ENCODE data around the gene SLC25A26.

The SLC25A26 gene

GRCh38 chr3:66371432-66371831 is 150.6 kb downstream of the SLC25A26 start:
- no peak for DNase-seq (ENCODE audit: low read depth in 3 of 3)

GRCh38 chr3:66372681-66373350 is 152.0 kb downstream of the SLC25A26 start:
- no peak for DNase-seq (ENCODE audit: low read depth in 3 of 3)

GRCh38 chr3:66376568-66376967 is 155.8 kb downstream of the SLC25A26 start:
- no peak for DNase-seq (ENCODE audit: low read depth in 3 of 3)

DNA sequence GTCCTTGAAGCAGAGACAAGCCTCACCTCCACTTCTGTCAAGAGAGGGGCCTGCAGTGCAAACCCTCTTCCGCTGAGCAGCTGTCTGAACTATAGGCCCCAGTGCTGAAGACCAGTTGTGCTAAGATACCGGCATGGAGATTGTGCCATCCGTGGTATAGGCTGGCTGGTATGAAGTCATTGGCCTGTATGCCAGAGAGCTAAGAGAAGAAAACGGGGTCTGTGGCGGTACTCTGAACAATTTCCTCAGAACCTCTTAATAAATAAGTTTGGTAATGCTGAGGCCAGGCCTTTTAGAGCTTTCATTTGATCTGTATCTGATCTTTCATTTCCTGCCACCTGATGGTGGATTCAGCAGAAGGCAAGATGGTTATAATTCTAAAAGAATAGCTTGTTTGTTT is 157.0 kb downstream of the SLC25A26 start:
- DNase-seq (ENCODE audit: low read depth in 3 of 3): no peak

- peak in 1 of 3 donors; percentile 30 for DNase-seq (ENCODE audit: low read depth in 3 of 3)
These were observed 157.5 kb downstream of the SLC25A26 start for GRCh38 chr3:66378256-66378655.

DNA sequence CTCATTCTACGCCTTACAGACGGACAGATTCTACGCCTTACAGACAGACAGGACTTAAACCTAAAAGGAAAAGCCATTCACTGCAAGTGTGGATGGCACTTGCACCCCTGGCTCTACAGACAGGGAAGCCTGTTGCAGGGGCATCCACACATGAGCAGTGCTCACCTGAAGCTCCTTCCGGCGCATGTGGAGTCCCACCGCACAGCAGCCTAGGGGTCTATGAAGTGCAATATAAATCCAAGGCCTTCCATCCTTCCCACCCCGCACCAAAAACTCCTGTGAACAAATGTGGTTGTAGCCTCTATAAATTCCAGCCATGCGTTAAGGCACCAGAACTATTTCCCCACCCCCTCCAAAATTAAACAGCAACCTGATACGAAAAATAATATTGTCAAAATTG is 158.8 kb downstream of the SLC25A26 start:
- DNase-seq (ENCODE audit: low read depth in 3 of 3): no peak

GRCh38 chr3:66380200-66380932 is 159.6 kb downstream of the SLC25A26 start:
- no peak for DNase-seq (ENCODE audit: low read depth in 3 of 3)

GRCh38 chr3:66381626-66382025 is 160.8 kb downstream of the SLC25A26 start:
- DNase-seq (ENCODE audit: low read depth in 3 of 3): no peak

DNA sequence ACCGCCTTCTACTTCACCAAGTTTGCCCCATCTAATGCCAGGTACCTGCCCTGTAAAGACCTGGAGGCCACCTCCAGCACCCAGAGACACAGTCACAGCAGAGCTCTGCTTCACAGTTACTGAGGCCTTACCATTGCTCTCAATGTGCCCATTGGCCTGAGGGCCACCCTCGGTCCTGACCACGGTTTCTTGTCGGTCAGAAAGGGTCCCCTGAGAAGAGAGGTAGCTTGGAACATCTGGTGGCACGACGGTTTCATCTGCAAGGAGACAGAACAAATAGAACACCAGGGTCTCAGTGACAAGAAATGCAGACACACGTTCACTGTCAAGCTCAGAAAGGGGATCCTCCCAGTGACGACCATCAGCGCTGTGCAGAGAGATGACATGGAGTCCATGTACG is 161.3 kb downstream of the SLC25A26 start:
- DNase-seq (ENCODE audit: low read depth in 3 of 3): no peak

DNA sequence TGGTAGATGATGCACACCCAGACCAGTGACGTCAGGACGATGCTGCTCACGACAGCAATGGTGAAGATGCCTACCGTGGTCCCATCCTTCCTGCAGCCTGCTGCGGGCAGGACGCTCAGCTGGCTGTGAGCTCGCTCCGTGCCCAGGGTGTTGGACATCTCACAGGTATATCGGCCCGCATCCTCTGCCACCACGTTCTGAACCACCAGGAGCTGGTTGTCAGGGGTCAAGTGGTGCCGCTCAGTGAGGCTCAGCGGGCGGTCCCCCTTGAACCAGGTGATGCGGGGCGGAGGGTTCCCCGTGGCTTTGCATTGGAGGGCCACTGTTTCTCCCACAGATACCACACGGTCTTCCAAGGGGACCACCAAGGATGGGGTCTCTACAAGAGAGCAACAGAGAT is 162.2 kb downstream of the SLC25A26 start:
- DNase-seq (ENCODE audit: low read depth in 3 of 3): no peak

- no peak for DNase-seq (ENCODE audit: low read depth in 3 of 3)
These were observed 163.4 kb downstream of the SLC25A26 start for GRCh38 chr3:66383998-66384745.

DNA sequence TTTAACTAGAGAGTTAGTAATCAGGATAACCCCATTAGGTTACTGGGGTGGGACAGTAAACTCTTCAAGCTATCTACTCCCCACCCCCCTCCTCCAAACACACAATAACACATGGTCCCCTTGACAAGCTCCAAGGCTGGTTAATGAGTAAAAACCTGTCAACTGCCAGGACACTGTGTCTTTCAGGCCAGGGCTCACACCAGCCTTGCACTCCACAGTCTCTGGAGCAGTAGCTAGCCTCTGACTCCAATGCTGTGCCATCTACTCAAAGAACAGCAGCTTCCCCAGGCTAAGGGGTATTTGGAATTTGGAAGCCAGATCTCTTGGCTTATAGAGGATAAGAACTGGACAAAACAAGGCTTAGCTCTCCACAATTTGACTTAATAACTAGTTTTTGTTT is 164.3 kb downstream of the SLC25A26 start:
- no peak for DNase-seq (ENCODE audit: low read depth in 3 of 3)

DNA sequence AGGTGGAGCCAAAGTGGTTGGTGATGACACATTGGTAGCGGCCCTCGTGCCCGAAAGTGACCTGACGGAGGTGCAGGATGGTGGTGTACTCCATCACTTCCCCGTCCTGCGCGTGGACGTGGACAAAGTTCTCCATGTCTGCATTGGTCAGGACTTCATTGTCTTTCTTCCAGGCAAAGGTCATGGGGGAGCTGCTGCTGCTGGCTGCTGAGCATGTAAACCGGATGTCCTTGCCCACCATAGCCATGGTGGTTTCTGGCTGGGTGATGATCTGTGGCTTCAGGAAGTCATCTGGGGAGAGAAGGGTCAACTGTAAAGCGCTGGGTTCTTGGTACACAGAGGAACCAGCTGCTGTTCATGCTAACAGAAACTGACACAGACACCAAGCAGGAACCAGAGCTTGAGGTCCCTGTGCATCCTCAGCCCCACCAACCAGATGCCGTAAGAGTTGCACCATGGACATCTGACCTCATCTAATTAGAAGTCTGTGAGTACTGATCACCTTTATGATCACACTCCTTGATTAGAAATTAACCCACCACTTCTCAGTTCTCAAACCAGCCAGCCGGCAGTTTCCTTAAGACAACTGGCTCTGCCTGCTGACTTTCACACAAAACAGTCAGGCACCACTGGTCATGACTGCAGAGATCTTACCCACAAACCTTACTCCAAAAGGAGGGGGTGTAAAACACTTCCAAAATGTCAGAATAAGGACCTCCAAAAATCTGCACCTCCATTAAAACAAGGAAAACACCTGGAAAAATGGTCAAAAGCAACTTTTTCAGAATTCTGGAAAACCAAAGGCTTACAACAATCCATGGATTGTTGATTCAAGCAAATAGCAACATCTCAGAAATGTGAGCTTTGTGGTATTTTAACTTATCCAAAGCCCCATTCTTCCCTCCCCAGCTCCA is 165.5 kb downstream of the SLC25A26 start:
- DNase-seq (ENCODE audit: low read depth in 3 of 3): no peak

DNA sequence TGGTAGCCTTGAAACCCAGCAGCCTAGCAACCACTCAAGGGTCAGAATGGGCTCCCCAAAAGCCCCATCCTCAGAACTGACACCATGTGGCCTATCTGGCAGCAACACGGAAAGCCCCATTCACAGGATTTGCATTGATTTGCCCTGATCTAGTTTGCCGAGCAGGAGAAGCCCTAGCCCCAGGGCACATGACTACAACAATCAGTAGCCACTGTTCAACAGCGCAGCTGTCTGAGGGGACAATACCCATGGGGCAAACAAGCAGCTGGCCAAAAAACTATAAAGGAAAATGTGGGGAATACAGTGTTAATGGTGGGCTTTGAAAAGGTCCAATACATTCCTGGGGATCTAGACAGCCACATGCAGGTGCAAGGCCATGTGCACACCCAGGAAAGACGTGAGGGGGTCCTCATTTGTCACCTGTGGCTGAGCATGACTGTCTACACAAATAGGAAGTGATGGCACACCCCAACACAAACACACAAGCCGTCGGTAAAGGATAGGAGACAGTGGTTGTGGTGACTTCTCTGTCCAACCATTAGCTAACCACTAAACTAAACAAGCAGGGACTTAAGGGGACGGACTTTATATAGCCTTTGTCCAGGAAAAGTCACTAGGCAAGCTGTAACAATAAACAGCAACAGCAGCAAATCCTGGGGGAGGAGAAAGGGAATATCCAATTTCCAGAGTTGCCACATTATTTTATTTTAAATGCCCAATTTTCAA is 166.3 kb downstream of the SLC25A26 start:
- DNase-seq (ENCODE audit: low read depth in 3 of 3): no peak

DNA sequence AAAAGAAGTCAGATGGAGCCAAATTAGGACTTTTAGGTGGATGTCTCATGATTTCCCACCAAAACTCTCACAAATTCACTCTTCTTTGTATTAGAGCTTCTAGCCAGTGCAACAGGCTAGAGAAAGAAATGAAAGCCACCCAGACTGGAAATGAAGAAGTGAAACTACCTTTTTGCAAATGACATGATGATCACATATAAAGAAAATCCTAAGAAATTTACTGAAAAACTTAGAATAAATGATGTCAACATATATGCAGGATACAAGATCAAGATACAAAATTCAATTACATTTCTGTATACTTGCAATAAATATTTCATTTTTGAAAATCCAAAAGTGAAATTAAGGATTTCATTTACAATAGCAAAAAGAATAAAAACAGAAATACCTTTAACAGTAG is 169.2 kb downstream of the SLC25A26 start:
- no peak for DNase-seq (ENCODE audit: low read depth in 3 of 3)

DNA sequence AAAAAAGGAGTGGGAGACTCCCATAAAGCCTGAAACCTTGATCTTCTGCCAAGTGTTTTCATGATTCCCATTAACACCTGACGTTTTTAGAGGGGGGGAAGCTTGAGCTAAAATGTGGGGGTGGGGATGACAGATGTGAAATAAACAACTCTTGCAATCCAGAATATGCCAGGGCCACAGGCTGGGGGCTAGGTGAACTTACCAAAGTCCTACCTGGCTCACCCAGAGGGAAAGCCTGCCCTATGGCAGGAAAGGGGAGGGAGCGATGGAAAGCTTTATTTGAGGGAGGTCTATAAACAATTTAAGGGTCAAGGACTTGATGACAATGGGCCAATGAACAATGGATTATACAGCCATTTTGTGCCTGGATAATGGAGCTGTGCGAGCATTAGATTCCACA is 171.7 kb downstream of the SLC25A26 start:
- DNase-seq (ENCODE audit: low read depth in 3 of 3): no peak

- DNase-seq (ENCODE audit: low read depth in 3 of 3): no peak
These were observed 172.1 kb downstream of the SLC25A26 start for GRCh38 chr3:66392966-66393332.

- DNase-seq (ENCODE audit: low read depth in 3 of 3): no peak
These were observed 172.7 kb downstream of the SLC25A26 start for GRCh38 chr3:66393333-66394005.

DNA sequence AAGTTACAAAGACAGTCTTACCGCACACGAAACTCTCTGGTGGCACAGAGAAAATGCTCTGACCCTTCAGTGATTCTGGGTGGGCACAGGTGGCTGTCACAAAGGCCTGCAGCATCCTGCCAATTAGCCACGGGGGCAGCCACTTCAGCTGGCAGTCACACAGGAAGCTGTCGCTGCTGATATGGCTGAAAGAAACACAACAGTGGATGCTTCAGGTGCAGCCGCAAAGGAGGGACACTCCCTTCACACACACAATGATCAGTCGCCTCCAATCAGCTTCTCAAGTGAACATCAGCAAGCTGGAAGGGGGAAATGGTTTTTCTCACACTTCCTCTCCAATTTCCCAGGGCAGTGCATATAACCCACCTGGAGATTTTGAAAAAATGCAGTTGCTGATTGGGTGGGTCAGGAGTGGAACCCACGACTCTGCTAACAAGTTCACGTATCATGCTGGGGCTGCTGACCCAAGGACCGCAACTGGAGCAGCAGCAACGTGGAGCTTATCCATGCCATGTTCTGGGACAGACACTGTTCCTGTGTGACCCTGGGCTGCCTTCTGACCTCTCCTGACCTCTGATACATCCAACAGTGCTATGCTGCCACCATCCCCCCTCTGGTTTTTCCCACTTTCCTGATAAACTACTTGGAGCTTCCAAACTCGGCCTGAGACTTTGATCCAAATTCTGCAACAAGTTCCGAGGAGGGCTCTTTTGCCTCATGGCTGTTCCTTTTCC is 173.4 kb downstream of the SLC25A26 start:
- peak in 1 of 3 donors; percentile 12 for DNase-seq (ENCODE audit: low read depth in 3 of 3)

- no peak for DNase-seq (ENCODE audit: low read depth in 3 of 3)
These were observed 174.0 kb downstream of the SLC25A26 start for GRCh38 chr3:66394753-66395249.

Data from stimulated activated CD4-positive, alpha-beta T cell treated with anti-CD3 and anti-CD28 coated beads, TNF-alpha, amount 100 ng/mL, for 48 hours (primary cell).